Measurements from ENCODE around the gene PARP15.

DNA sequence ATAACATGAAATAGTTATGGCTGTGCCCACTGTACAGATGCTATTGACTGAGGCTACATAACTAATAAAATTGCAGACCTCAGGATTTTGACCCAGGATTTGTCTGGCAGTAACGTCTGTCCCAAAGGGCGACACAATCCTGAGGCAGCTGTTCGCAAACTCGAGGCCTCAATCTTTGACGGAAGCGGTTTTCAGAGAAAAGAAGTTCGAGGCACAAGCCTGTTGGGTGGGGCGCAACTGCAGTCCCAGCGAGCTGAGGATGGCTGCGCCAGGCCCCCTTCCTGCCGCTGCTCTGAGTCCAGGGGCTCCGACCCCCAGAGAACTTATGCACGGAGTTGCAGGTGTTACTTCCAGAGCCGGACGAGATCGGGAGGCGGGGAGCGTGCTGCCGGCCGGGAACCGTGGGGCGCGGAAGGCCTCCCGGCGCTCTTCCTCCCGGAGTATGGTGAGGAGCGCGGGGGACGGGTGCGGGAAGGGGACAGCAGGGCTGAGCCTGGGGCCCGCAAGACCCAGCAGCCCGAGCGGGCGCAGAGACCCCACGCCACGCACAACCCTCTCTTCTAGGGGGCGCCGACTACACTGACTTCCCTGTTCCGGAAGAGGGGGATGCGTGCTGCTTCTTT lies at the start of gene PARP15:
- TF ChIP-seq POLR2A (IDR thresholded peaks at IDR 0.05; ENCODE audit: low read length) (peak; percentile 65), GATA1 (IDR thresholded peaks at IDR 0.05; ENCODE audit: low read depth, low read length) (no peak)

Measured in erythroblast (primary cell).